T-helper 1 cell treated with Interleukin-12 subunit alpha and Interleukin-12 subunit beta and Interleukin-4 antibody, amounts not matched to agents 30 μg/mL and 1 μg/mL, for 36 hours (primary cell): ENCODE measurements around the gene PON1.

Source experiments
- H3K27ac Mint-ChIP-seq: one replicate; pipeline ENCODE4 v1.8.0; 2021; ENCODE audit warnings: mild to moderate bottlenecking, mixed read lengths
- H3K27me3 Mint-ChIP-seq: one replicate; pipeline ENCODE4 v1.8.0; 2021; ENCODE audit warnings: low read depth, mixed read lengths
- H3K36me3 Mint-ChIP-seq: one replicate; pipeline ENCODE4 v1.8.0; 2021; ENCODE audit warnings: low read depth, mixed read lengths
- H3K4me1 Mint-ChIP-seq: one replicate; pipeline ENCODE4 v1.8.0; 2021; ENCODE audit warnings: low read depth, mixed read lengths
- H3K4me3 Mint-ChIP-seq: one replicate; pipeline ENCODE4 v1.8.0; 2021; ENCODE audit warnings: mild to moderate bottlenecking, moderate library complexity, mixed read lengths
- H3K9me3 Mint-ChIP-seq: one replicate; pipeline ENCODE4 v1.8.0; 2021; ENCODE audit warnings: mixed read lengths

PON1 gene

DNA sequence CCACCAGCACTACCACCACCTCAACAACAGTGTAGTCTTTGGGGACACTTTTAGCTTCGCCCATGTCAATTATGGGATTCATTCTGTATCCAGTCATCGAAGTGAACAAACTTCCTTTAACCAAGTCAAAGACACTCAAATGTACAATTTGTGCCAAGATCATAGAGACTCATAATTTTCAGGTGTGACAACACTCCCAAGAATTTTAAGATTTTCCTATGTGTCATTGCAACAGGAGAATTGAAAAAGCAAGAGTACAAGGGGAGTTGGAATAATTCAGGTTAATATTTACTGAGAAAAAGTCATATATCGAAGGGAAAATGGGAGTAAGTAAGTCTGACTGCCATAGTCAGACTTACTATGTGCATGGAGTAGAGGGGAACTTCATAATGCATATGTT lies 26.2 kb downstream of the PON1 start:
- no peaks in the 10 kb centered on the region for H3K9me3 Mint-ChIP-seq
- H3K4me1 Mint-ChIP-seq, result no peaks in the 10 kb centered on the region
- peaks cover 4% of the 10 kb centered on the region for H3K27me3 Mint-ChIP-seq
- H3K4me3 Mint-ChIP-seq, result no peak overlapping the region
- H3K36me3 Mint-ChIP-seq, result no peaks in the 10 kb centered on the region
- no peak overlapping the region for H3K27ac Mint-ChIP-seq

DNA sequence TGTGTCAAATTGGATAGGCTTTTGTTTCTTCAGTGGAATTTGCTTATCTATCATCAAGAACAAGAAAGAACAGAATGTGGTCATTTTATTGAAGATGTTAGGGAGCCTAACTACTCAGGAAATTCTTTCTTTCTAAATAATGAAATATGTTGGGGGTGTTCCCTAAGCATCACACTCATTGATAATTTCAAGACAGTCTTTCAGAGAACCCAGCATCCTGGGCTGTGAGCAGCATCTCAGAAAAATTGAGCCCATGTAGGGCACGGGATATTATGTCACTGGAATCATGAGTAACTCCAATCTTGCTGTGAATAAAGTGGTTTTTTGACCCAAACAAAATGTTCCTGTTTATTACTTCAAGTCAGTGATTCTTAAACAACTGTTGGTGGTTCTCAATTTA lies 27.3 kb downstream of the PON1 start:
- H3K36me3 Mint-ChIP-seq, result no peaks in the 10 kb centered on the region
- no peaks in the 10 kb centered on the region for H3K4me1 Mint-ChIP-seq
- H3K4me3 Mint-ChIP-seq, result no peak overlapping the region
- no peaks in the 10 kb centered on the region for H3K9me3 Mint-ChIP-seq
- peaks cover 4% of the 10 kb centered on the region for H3K27me3 Mint-ChIP-seq
- H3K27ac Mint-ChIP-seq, result no peak overlapping the region

DNA sequence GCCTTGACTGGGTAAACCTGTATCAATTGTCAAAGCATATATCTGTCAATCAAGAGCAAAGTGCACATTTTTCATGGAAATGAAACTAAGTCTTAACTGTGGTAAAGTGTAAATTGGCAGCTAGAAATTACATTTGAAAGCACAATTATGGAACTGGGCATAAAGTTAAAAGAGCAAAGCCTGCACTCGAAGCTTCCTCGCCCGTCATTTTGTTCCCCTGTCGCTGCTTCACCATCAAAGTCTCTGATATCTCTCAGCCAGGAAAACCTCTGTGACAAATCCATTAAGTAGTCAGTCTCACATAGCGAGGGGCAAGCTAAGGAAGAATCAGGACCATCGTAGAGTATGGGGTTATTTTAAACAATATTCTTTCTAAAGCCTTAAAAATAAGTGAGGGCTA lies 27.9 kb downstream of the PON1 start:
- H3K36me3 Mint-ChIP-seq, result no peaks in the 10 kb centered on the region
- H3K9me3 Mint-ChIP-seq, result no peaks in the 10 kb centered on the region
- no peaks in the 10 kb centered on the region for H3K4me1 Mint-ChIP-seq
- no peak overlapping the region for H3K27ac Mint-ChIP-seq
- H3K27me3 Mint-ChIP-seq, result peaks cover 4% of the 10 kb centered on the region
- H3K4me3 Mint-ChIP-seq, result no peak overlapping the region

DNA sequence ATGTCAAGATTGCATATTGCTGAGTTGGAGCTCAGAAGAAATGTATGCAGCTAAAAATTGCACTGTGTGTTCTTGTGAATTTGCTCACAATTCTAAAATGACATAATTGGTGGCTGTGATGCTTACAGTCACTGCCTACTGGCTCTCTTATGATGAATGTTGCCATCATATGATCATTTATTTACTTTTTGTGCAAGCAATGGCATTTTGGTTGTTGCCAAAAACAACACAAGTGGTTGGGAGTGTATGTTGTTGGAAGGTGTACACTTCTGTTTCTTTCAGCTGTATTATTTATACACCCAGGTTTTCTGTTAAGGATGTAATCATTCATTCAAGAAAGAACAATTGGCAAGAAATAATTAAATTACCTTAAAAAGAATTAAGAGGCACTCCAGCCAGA lies 28.9 kb downstream of the PON1 start:
- Mint-ChIP-seq H3K4me1 (no peaks in the 10 kb centered on the region), H3K9me3 (no peaks in the 10 kb centered on the region), H3K4me3 (no peak overlapping the region), H3K36me3 (no peaks in the 10 kb centered on the region), H3K27me3 (peaks cover 4% of the 10 kb centered on the region), H3K27ac (no peak overlapping the region)

DNA sequence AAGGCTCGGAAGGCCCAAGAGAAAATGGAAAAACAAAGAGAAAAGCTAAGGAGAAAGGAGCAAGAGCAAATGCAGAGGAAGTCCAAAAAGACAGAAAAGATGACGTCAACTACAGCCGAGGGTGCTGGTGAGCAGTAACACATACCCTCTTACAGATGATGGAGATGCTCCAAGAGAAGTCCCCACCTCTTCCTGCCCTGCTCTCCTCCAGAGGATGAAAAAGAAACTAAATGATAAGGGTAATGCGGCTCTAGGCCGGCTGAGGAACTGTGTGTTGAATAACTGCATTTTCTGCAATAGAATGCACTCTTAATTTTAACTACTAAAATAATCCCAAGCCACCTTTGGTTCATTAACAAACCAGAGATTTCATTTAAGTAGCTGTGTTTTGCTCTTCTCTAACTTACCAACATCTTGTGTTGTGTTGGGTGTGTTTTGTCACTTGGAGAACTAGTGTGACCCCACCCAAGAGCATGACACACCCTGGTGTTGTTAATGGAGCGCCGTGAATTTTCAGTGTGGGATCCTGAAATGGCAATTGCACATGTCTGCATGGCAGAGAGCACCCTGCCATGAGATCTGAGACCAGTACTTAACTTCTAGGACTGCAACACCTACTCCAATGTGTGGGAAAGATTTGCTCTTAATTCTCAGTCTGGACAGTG lies 34.0 kb downstream of the PON1 start:
- Mint-ChIP-seq H3K27ac (no peak overlapping the region), H3K9me3 (no peaks in the 10 kb centered on the region), H3K27me3 (no peaks in the 10 kb centered on the region), H3K4me1 (no peaks in the 10 kb centered on the region), H3K4me3 (no peak overlapping the region), H3K36me3 (no peaks in the 10 kb centered on the region)

DNA sequence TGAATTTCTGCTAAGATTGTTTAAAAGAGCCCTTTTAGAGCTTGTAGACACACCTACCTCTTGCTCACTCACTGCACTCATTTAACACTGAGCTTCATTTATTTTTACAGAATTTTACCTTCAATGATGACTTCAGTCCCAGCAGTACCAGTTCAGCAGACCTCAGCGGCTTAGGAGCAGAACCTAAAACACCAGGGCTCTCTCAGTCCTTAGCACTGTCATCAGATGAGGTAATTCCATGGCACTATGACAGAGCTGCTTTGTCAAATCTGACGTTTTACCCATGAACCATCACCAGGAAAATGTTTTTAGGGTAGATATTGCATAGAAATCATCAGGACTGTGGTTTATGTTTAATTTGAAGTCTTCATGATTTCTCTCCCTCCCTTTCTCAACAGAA lies 38.2 kb downstream of the PON1 start:
- Mint-ChIP-seq H3K4me1 (no peaks in the 10 kb centered on the region), H3K27ac (no peak overlapping the region), H3K9me3 (no peaks in the 10 kb centered on the region), H3K4me3 (no peak overlapping the region), H3K27me3 (no peaks in the 10 kb centered on the region), H3K36me3 (no peaks in the 10 kb centered on the region)

DNA sequence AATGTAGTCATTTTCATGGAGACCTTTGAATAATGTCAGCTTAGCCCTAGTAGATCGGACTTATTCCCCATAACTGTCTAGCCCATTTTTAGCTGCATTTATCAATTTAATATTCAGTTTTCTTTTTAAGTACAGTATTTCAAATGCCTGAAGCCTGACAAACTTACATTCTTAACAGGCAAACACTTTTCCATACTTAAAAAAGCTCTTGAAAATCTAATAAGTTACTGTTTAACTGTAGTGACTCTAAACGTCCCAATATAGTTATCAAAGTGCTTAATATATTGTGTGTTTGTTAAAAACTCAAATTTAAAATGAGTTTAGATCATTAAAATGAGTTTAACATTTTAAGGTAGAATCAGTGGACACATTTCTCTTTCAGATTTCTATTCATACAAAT lies 44.9 kb downstream of the PON1 start:
- Mint-ChIP-seq H3K4me1 (no peaks in the 10 kb centered on the region), H3K27ac (no peak overlapping the region), H3K9me3 (no peaks in the 10 kb centered on the region), H3K36me3 (no peaks in the 10 kb centered on the region), H3K4me3 (no peak overlapping the region), H3K27me3 (peaks cover 4% of the 10 kb centered on the region)

DNA sequence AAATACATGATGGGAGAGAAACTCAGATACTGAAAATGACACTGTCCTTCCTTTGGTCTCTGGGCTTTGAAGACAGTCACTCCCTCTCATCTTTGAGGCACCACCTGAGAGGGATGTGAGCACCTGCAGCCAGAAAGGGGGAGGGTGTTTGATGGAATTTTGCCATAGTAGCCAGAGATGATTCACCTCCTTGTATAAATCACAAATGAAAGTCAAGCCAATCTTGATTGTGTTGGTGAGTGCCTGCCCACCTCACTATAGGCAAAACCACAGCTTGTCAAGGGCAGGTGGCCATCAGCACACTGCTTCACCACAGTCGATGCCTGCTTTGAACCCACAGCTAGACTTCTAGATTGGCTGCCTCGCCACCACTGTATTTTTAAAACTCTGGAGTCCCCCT lies 48.2 kb downstream of the PON1 start:
- Mint-ChIP-seq H3K36me3 (no peaks in the 10 kb centered on the region), H3K27me3 (peaks cover 4% of the 10 kb centered on the region), H3K4me3 (no peak overlapping the region), H3K4me1 (no peaks in the 10 kb centered on the region), H3K27ac (no peak overlapping the region), H3K9me3 (no peaks in the 10 kb centered on the region)

DNA sequence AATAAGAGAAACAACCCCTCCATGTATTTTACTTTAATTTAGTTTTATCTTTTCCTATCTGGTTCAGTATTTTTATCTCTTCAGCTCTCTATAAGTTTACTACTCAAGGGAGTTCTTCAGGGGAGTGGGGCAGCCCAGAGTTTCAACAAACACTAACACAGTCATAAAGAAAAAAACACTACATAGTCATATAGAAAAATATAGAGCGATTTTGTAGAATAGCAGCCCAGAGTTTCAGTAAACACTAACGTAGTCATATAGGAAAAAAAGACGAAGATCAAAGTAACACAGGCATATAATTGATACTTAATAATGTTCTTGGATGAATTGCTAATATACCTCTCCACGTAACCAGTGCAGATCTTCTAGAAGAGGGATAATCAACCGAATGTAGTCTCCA lies 54.7 kb downstream of the PON1 start:
- no peaks in the 10 kb centered on the region for H3K9me3 Mint-ChIP-seq
- no peak overlapping the region for H3K27ac Mint-ChIP-seq
- no peaks in the 10 kb centered on the region for H3K36me3 Mint-ChIP-seq
- no peaks in the 10 kb centered on the region for H3K4me1 Mint-ChIP-seq
- no peaks in the 10 kb centered on the region for H3K27me3 Mint-ChIP-seq
- H3K4me3 Mint-ChIP-seq, result no peak overlapping the region

DNA sequence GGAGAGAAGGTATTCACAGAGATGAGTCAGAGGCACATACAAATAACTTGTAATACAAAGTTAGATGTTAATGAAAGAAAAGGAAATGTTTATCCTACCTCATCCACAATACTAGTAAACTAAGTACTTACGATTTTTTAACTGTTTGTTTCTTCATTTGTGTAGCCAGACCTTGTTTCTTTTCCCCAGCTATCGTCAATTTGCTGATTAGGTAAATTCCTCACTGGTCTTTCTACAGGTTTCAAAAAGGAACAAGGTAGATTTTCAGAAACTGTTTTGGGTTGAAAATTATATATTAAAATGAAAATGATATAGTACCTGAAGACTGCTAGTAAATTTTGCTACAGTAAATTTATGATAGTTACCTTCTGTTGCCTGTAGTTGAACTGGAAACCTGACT lies 56.6 kb downstream of the PON1 start:
- no peaks in the 10 kb centered on the region for H3K4me1 Mint-ChIP-seq
- H3K27ac Mint-ChIP-seq, result no peak overlapping the region
- H3K27me3 Mint-ChIP-seq, result no peaks in the 10 kb centered on the region
- no peaks in the 10 kb centered on the region for H3K36me3 Mint-ChIP-seq
- no peak overlapping the region for H3K4me3 Mint-ChIP-seq
- no peaks in the 10 kb centered on the region for H3K9me3 Mint-ChIP-seq

DNA sequence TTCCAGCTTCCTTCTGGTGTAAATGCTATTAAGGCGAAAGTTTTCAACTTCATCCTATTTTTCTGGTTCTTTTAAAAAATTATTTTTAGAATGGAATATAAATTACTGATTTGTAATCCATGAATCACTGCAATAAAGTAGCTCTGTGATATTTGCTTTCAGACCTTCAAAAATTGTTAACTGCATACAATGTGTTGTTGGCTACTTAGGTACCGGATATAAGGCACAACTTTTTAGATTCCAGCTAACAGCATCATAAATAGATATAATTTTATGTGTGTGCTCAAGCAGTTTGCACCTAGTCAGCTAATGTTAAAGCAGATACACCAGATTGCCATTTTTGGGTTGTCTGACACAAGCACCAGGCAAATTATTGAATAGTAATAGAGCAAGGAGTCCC lies 58.7 kb downstream of the PON1 start:
- Mint-ChIP-seq H3K9me3 (no peaks in the 10 kb centered on the region), H3K27me3 (no peaks in the 10 kb centered on the region), H3K4me3 (no peak overlapping the region), H3K27ac (no peak overlapping the region), H3K4me1 (no peaks in the 10 kb centered on the region), H3K36me3 (no peaks in the 10 kb centered on the region)

DNA sequence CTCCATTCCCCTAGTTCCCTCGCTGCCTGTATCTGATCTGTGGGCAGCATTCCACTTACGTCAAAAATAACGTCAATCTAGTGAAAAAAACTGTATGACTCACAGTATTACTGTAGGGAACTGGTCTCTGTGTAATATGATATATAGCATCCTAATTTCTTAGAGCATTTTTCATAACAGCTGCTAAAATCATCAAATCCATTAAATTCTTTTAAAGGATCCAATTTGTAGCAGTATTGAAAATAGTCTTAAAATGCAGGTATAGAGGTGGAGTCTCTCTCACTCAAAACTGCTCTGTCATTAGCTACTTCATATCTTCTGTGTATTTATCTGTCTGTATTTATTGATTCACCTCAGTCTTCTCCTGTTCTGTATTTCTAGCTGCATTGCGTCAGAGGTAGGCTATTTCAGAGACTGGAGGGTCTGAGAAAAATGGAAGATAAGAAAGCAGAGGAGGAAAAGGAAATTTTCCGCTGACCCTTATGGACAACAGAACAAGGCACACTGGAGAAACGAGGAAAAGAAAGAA lies 59.9 kb downstream of the PON1 start:
- no peak overlapping the region for H3K4me3 Mint-ChIP-seq
- no peaks in the 10 kb centered on the region for H3K9me3 Mint-ChIP-seq
- no peaks in the 10 kb centered on the region for H3K27me3 Mint-ChIP-seq
- H3K36me3 Mint-ChIP-seq, result no peaks in the 10 kb centered on the region
- no peak overlapping the region for H3K27ac Mint-ChIP-seq
- H3K4me1 Mint-ChIP-seq, result no peaks in the 10 kb centered on the region

DNA sequence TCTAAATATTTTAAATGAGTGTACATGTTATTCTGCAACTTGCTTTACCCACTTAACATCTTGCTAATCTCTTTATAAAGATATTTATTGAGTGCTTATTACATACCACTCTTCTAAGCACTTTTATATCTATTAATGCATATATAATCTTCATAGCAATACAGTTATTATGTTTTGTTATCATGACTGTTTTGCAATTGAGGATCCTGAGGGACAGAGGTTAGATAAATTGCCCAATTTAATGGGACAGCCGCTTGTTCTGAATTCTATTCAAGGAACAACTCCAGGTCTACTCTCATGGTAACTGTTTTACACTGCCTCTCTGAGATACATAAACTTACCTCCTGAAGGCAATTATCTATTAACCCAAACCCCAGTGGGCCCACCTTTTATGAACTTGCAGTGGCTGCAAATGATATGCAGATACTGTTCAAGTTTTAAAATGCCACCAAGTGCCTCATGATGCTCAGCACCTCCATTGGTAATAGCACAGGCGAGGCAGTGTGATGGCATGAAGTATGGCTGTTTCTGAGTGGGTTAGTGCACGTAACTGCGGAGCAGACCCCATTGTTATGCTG lies 60.5 kb downstream of the PON1 start:
- H3K27ac Mint-ChIP-seq, result no peak overlapping the region
- H3K27me3 Mint-ChIP-seq, result no peaks in the 10 kb centered on the region
- no peaks in the 10 kb centered on the region for H3K4me1 Mint-ChIP-seq
- H3K36me3 Mint-ChIP-seq, result no peaks in the 10 kb centered on the region
- no peak overlapping the region for H3K4me3 Mint-ChIP-seq
- no peaks in the 10 kb centered on the region for H3K9me3 Mint-ChIP-seq

DNA sequence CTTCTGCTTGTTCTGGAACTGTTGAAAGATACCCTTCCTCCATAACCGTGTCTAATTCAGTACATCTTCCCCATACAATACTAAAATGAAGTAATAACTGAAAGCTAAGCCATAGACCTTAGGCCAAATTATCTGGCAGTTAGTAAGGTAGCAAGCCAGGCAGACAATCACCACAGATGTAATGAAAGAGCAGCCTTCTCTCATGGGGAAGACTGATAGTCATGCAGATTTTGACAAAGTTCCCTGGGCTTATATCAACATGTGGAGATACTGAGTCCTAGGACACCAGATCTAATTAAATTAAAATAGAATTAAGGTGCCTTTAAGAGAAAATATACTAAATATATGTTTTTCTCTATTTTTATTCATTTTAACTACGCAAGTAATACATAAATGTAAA lies 61.5 kb downstream of the PON1 start:
- Mint-ChIP-seq H3K4me3 (no peak overlapping the region), H3K27me3 (no peaks in the 10 kb centered on the region), H3K4me1 (no peaks in the 10 kb centered on the region), H3K9me3 (no peaks in the 10 kb centered on the region), H3K27ac (no peak overlapping the region), H3K36me3 (no peaks in the 10 kb centered on the region)

DNA sequence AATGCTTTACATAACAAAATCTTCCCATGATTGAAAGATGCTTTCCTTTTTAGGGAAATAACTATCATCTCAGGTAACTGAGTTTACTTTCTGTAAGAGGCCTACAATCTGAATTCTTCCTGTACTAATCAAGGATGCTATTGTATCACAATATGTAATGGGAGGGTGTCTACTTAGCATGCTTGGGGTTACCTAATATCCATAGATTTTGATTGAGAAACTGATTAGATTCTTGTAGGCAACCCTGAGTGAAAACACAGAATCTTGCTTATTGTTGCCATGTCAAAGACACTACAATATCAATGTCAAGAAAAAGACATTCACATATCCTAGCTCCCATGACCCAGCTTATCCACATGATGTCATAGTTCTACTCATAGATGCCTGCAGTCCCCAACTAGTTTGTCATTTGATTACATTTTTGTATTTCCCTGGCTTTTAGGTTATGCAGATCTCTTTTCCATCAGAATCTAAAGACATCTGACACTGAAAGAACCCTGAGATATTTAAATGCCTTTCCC lies 62.4 kb downstream of the PON1 start:
- no peak overlapping the region for H3K4me3 Mint-ChIP-seq
- no peak overlapping the region for H3K27ac Mint-ChIP-seq
- no peaks in the 10 kb centered on the region for H3K27me3 Mint-ChIP-seq
- no peaks in the 10 kb centered on the region for H3K36me3 Mint-ChIP-seq
- no peaks in the 10 kb centered on the region for H3K9me3 Mint-ChIP-seq
- H3K4me1 Mint-ChIP-seq, result no peaks in the 10 kb centered on the region
